K562 (cell line): ENCODE data around the gene MAP2K4. TPM values are rescaled to one million over a fixed set of nuclear protein-coding genes. Genes with fewer than 3 reads are reported as not detected.

Experiments used
- ADNP ChIP-seq: fragments of 200-800 bp; sonication (Bioruptor generic); IDR thresholded peaks from 2 replicates; pipeline ENCODE4 v1.6.1; 2016; ENCODE audit warnings: missing genetic modification characterization, missing compliant biosample characterization
- ATF1 ChIP-seq, 2 experiments: fragments of 450-650 bp in 1 of 2; IDR thresholded peaks; 2 replicates each; pipeline ENCODE4 v1.6.1; 2016; ENCODE audit warnings: missing compliant biosample characterization in 1 of 2, missing genetic modification characterization in 1 of 2
- CXXC5 ChIP-seq: fragments of 250-450 bp; sonication (Bioruptor Pico); IDR thresholded peaks from 2 replicates; pipeline ENCODE4 v1.8.0; 2022; ENCODE audit warnings: inconsistent platforms, mild to moderate bottlenecking, moderate library complexity
- FOXK2 ChIP-seq, 2 experiments: fragments of 450-650 bp; IDR thresholded peaks in 1 of 2; conservative IDR thresholded peaks in 1 of 2; 2 replicates each; pipeline ENCODE4 v1.6.1; 2016; ENCODE audit warnings: low read depth in 2 of 2, mild to moderate bottlenecking in 1 of 2
- JUN ChIP-seq, 2 experiments: sonication (generic) in 1 of 2; formaldehyde crosslinking in 1 of 2; IDR thresholded peaks; 2 replicates each; pipeline versions ENCODE4 v1.6.1 to v1.8.0; 2012 to 2022; ENCODE audit warnings: borderline replicate concordance in 2 of 2, mild to moderate bottlenecking in 2 of 2, improper control_type of control experiment in 1 of 2, low read depth in 1 of 2, low read length in 1 of 2, missing genetic modification reagents in 1 of 2
- NR2C2 ChIP-seq, 2 experiments: fragments of 200-800 bp in 1 of 2; sonication (Bioruptor generic) in 1 of 2; sonication (generic) in 1 of 2; formaldehyde crosslinking in 1 of 2; IDR thresholded peaks; 2 replicates each; pipeline versions ENCODE4 v1.6.1 to v1.8.0; 2016 to 2022; ENCODE audit warnings: mild to moderate bottlenecking in 1 of 2, missing compliant biosample characterization in 1 of 2, missing genetic modification characterization in 1 of 2, missing genetic modification reagents in 1 of 2
- POLR2AphosphoS5 ChIP-seq: IDR thresholded peaks from 2 replicates; pipeline ENCODE4 v1.6.1; 2011; ENCODE audit warnings: mild to moderate bottlenecking, low read depth, low read length, moderate library complexity; ENCODE audit not compliant: control insufficient read depth, insufficient read depth
- POLR2B ChIP-seq: fragments of 450-650 bp; IDR thresholded peaks from 2 replicates; pipeline ENCODE4 v1.6.1; 2018; ENCODE audit warnings: low read depth; ENCODE audit not compliant: partially characterized antibody
- RCOR1 ChIP-seq, 2 experiments: IDR thresholded peaks; 2 replicates each; pipeline ENCODE4 v1.6.1; 2012; ENCODE audit warnings: low read depth in 2 of 2, low read length in 2 of 2, borderline replicate concordance in 1 of 2, improper control_type of control experiment in 1 of 2
- SIN3A ChIP-seq, 2 experiments: fragments of 150-350 bp in 1 of 2; IDR thresholded peaks; 2 replicates each; pipeline ENCODE4 v1.6.1; 2011 to 2016; ENCODE audit warnings: borderline replicate concordance in 2 of 2, low read depth in 2 of 2, low read length in 2 of 2, mild to moderate bottlenecking in 2 of 2, moderate library complexity in 2 of 2; ENCODE audit not compliant: control insufficient read depth in 1 of 2
- ZFP30 ChIP-seq: fragments of 250-450 bp; sonication (Bioruptor Pico); IDR thresholded peaks from 2 replicates; pipeline ENCODE4 v1.8.0; 2022; ENCODE audit warnings: moderate library complexity, mild to moderate bottlenecking, inconsistent platforms, borderline replicate concordance
- polyA plus RNA-seq, 8 experiments: library from polyadenylated mRNA; depleted of rRNA in 4 of 8; stranded (reverse) in 5 of 8; unstranded in 3 of 8; fragments of >200 nt; fragmentation: Nextera tagmentation in 2 of 8; fragmentation: Illumina TruSeq in 1 of 8; extraction: Ambion mirVana in 2 of 8; extraction: Trizol in 1 of 8; gene quantifications; 2 replicates each; pipeline versions ENCODE4 v1.2.1 to v1.2.3, GENCODE V29; 2011 to 2014; ENCODE audit warnings: inconsistent platforms in 1 of 8, missing spikeins in 1 of 8
- total RNA-seq, 7 experiments: library from RNA; depleted of rRNA in 6 of 7; stranded (reverse); fragments of >200 nt in 6 of 7; fragmentation: Illumina TruSeq in 2 of 7; extraction: Trizol in 2 of 7; gene quantifications; 2 replicates each; pipeline versions ENCODE4 v1.2.1 to v1.2.3, GENCODE V29; 2011 to 2021; ENCODE audit warnings: low replicate concordance in 1 of 7
- TF ChIP-seq, protein P1 (sequence below): fragments of 450-650 bp; IDR thresholded peaks from 2 replicates; pipeline ENCODE4 v1.6.1; 2017; ENCODE audit warnings: mild to moderate bottlenecking, moderate library complexity
- TF ChIP-seq, protein P2 (sequence below): sonication (generic); formaldehyde crosslinking; IDR thresholded peaks from 2 replicates; pipeline ENCODE4 v1.8.1; 2023; ENCODE audit warnings: missing genetic modification reagents, mild to moderate bottlenecking, borderline replicate concordance
- TF ChIP-seq, protein P3 (sequence below): fragments of 450-650 bp; formaldehyde crosslinking; IDR thresholded peaks from 2 replicates; pipeline ENCODE4 v1.4.0; 2020; ENCODE audit warnings: mild to moderate bottlenecking, moderate library complexity
- TF ChIP-seq, protein P4 (sequence below): sonication (generic); formaldehyde crosslinking; IDR thresholded peaks from 2 replicates; pipeline ENCODE4 v1.8.0; 2022; ENCODE audit warnings: mild to moderate bottlenecking, low read depth, missing genetic modification reagents

The MAP2K4 gene
- total and polyA plus RNA-seq, 9 of the 15 experiments (the other 6 are each of a cell fraction or from before 2014, with no cell fraction given): 3.0 to 15.9 (median 10.8) TPM

DNA sequence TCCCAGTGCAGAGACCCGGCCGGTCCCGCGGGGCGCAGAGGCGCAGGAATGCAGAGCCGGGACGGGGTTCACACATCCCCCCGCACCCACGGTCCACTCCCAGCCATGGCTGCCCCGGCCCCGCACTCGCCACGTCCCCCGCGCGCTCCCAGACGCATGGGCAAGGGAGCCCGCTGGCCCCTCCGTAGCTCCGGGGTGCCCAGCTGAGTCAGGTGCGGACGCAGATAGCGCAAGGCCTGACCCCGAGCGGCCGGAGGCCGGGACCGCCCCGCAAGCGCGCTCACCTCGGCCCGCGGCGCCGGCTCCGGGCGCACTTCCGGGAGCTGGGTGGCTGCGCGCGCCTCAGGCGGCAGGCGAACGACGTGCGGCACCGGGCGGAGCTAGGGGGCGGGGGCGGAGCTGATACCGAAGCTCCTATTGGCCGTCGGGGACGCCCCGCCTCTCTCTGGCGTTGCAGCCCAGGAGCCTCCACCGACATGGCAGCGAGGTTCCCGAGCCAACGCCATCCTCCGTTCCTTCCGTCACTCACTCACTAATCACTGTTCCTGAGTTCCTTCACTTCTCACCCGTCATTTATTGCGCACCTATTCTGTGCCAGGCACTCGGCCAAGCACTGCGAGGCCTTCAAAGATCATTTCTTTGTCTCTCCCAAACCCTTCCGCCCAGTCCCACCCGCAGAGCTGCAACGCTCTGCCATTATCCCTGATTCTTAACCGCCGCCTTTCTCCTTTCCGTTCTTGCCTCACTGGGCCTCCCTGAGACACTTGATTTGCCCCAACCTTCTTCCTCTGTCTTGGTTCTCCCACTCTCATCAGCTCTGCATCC is 23.3 kb upstream of the MAP2K4 start, which contains the start of gene ZNF18 (continued):
- TF ChIP-seq, protein P1, sequence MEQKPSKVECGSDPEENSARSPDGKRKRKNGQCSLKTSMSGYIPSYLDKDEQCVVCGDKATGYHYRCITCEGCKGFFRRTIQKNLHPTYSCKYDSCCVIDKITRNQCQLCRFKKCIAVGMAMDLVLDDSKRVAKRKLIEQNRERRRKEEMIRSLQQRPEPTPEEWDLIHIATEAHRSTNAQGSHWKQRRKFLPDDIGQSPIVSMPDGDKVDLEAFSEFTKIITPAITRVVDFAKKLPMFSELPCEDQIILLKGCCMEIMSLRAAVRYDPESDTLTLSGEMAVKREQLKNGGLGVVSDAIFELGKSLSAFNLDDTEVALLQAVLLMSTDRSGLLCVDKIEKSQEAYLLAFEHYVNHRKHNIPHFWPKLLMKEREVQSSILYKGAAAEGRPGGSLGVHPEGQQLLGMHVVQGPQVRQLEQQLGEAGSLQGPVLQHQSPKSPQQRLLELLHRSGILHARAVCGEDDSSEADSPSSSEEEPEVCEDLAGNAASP: no peak
- TF ChIP-seq FOXK2 (conservative IDR thresholded peaks at IDR 0.05 in 1 of 2, IDR thresholded peaks at IDR 0.05 in 1 of 2; ENCODE audit: low read depth in 2 of 2) (no peak), SIN3A (IDR thresholded peaks at IDR 0.05; ENCODE audit: borderline replicate concordance in 2 of 2, control insufficient read depth in 1 of 2, low read depth in 2 of 2, low read length in 2 of 2) (peak in 1 of 2 experiments; percentile 61; a peak in 1 of 4 replicates), POLR2AphosphoS5 (peak; percentile 78), ZFP30 (CRISPR knock-in tag) (no peak), JUN (IDR thresholded peaks at IDR 0.05; ENCODE audit: borderline replicate concordance, low read depth, low read length) (no peak), JUN (CRISPR knock-in tag; IDR thresholded peaks at IDR 0.05; ENCODE audit: borderline replicate concordance) (no peak), ADNP (tag) (no peak), RCOR1 (IDR thresholded peaks at IDR 0.05; ENCODE audit: borderline replicate concordance in 1 of 2, low read depth in 2 of 2, low read length in 2 of 2) (no peak), CXXC5 (CRISPR knock-in tag) (peak; percentile 88), POLR2B (peak; percentile 94), ATF1 (CRISPR knock-in tag; IDR thresholded peaks at IDR 0.05) (no peak), ATF1 (tag; IDR thresholded peaks at IDR 0.05) (peak; percentile 72; the same call in 1 of the 2 replicates), NR2C2 (CRISPR knock-in tag; IDR thresholded peaks at IDR 0.05) (no peak), NR2C2 (tag; IDR thresholded peaks at IDR 0.05) (peak; percentile 84)
- TF ChIP-seq, protein P2, sequence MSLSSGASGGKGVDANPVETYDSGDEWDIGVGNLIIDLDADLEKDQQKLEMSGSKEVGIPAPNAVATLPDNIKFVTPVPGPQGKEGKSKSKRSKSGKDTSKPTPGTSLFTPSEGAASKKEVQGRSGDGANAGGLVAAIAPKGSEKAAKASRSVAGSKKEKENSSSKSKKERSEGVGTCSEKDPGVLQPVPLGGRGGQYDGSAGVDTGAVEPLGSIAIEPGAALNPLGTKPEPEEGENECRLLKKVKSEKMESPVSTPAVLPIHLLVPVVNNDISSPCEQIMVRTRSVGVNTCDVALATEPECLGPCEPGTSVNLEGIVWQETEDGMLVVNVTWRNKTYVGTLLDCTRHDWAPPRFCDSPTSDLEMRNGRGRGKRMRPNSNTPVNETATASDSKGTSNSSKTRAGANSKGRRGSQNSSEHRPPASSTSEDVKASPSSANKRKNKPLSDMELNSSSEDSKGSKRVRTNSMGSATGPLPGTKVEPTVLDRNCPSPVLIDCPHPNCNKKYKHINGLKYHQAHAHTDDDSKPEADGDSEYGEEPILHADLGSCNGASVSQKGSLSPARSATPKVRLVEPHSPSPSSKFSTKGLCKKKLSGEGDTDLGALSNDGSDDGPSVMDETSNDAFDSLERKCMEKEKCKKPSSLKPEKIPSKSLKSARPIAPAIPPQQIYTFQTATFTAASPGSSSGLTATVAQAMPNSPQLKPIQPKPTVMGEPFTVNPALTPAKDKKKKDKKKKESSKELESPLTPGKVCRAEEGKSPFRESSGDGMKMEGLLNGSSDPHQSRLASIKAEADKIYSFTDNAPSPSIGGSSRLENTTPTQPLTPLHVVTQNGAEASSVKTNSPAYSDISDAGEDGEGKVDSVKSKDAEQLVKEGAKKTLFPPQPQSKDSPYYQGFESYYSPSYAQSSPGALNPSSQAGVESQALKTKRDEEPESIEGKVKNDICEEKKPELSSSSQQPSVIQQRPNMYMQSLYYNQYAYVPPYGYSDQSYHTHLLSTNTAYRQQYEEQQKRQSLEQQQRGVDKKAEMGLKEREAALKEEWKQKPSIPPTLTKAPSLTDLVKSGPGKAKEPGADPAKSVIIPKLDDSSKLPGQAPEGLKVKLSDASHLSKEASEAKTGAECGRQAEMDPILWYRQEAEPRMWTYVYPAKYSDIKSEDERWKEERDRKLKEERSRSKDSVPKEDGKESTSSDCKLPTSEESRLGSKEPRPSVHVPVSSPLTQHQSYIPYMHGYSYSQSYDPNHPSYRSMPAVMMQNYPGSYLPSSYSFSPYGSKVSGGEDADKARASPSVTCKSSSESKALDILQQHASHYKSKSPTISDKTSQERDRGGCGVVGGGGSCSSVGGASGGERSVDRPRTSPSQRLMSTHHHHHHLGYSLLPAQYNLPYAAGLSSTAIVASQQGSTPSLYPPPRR (CRISPR knock-in tag): no peak
- TF ChIP-seq, protein P3, sequence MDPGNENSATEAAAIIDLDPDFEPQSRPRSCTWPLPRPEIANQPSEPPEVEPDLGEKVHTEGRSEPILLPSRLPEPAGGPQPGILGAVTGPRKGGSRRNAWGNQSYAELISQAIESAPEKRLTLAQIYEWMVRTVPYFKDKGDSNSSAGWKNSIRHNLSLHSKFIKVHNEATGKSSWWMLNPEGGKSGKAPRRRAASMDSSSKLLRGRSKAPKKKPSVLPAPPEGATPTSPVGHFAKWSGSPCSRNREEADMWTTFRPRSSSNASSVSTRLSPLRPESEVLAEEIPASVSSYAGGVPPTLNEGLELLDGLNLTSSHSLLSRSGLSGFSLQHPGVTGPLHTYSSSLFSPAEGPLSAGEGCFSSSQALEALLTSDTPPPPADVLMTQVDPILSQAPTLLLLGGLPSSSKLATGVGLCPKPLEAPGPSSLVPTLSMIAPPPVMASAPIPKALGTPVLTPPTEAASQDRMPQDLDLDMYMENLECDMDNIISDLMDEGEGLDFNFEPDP: no peak
- TF ChIP-seq, protein P4, sequence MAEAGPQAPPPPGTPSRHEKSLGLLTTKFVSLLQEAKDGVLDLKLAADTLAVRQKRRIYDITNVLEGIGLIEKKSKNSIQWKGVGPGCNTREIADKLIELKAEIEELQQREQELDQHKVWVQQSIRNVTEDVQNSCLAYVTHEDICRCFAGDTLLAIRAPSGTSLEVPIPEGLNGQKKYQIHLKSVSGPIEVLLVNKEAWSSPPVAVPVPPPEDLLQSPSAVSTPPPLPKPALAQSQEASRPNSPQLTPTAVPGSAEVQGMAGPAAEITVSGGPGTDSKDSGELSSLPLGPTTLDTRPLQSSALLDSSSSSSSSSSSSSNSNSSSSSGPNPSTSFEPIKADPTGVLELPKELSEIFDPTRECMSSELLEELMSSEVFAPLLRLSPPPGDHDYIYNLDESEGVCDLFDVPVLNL: no peak
